ENCODE results near the gene MBTPS2.
"Not testable (repeated sequence)": the region's sequence is repeated elsewhere in the genome, so short reads cannot be mapped to it uniquely, and the experiment has no call there.

The MBTPS2 gene

GRCh38 chrX:21863241-21863640 is 23.8 kb downstream of the MBTPS2 start:
- H3K18ac ChIP-seq (ENCODE audit: low read length), result no peak overlapping the region
- no peak overlapping the region for H3K56ac ChIP-seq (ENCODE audit: low read length)
- no peak for DNase-seq
- no peak overlapping the region for H3K27ac ChIP-seq (ENCODE audit: low read depth, low read length)
- no peak overlapping the region for H2BK5ac ChIP-seq (ENCODE audit: low read length)
- H4K5ac ChIP-seq (ENCODE audit: low read length), result no peak overlapping the region
- H3K9ac ChIP-seq (ENCODE audit: low read length), result no peak overlapping the region
- H2BK15ac ChIP-seq (replicated peaks; ENCODE audit: low read depth), result no peak overlapping the region
- no peak overlapping the region for H2AK5ac ChIP-seq (ENCODE audit: low read length)
- H3K4ac ChIP-seq (ENCODE audit: low read depth, low read length), result no peak overlapping the region
- H3K23ac ChIP-seq (ENCODE audit: low read length), result no peak overlapping the region
- H3K36me3 ChIP-seq (ENCODE audit: control insufficient read depth, insufficient read depth, low read length), result no peaks in the 10 kb centered on the region
- no peaks in the 10 kb centered on the region for H3K27me3 ChIP-seq (ENCODE audit: insufficient read depth, low read length, poor library complexity)
- H3K79me2 ChIP-seq (ENCODE audit: control insufficient read depth, insufficient read depth, low read length), result no peaks in the 10 kb centered on the region
- H3K4me1 ChIP-seq (ENCODE audit: control insufficient read depth, low read depth, low read length), result no peaks in the 10 kb centered on the region
- H2BK120ac ChIP-seq (ENCODE audit: low read depth, low read length), result no peak overlapping the region
- no peaks in the 10 kb centered on the region for H3K79me1 ChIP-seq (ENCODE audit: low read length)
- WGBS (ENCODE audit: extremely low coverage, insufficient coverage, low lambda C conversion rate), result no CpG with 5 or more reads among the region's 1 CpG
- no peak overlapping the region for H3K4me3 ChIP-seq (ENCODE audit: low read length)
- H3K4me2 ChIP-seq (ENCODE audit: low read length), result no peak overlapping the region
- no peak overlapping the region for H4K8ac ChIP-seq (ENCODE audit: low read depth, low read length)

- no peak overlapping the region for H3K9ac ChIP-seq (ENCODE audit: low read length)
- no peak overlapping the region for H3K56ac ChIP-seq (ENCODE audit: low read length)
- no peak overlapping the region for H2BK15ac ChIP-seq (replicated peaks; ENCODE audit: low read depth)
- H3K27ac ChIP-seq (ENCODE audit: low read depth, low read length), result no peak overlapping the region
- no peak overlapping the region for H3K18ac ChIP-seq (ENCODE audit: low read length)
- H3K4ac ChIP-seq (ENCODE audit: low read depth, low read length), result no peak overlapping the region
- no peak overlapping the region for H2AK5ac ChIP-seq (ENCODE audit: low read length)
- no peak overlapping the region for H3K4me2 ChIP-seq (ENCODE audit: low read length)
- H2BK5ac ChIP-seq (ENCODE audit: low read length), result no peak overlapping the region
- no peaks in the 10 kb centered on the region for H3K79me2 ChIP-seq (ENCODE audit: control insufficient read depth, insufficient read depth, low read length)
- no peak overlapping the region for H3K4me3 ChIP-seq (ENCODE audit: low read length)
- no peak overlapping the region for H3K23ac ChIP-seq (ENCODE audit: low read length)
- no peaks in the 10 kb centered on the region for H3K79me1 ChIP-seq (ENCODE audit: low read length)
- no peak for DNase-seq
- no peaks in the 10 kb centered on the region for H3K27me3 ChIP-seq (ENCODE audit: insufficient read depth, low read length, poor library complexity)
- H3K4me1 ChIP-seq (ENCODE audit: control insufficient read depth, low read depth, low read length), result no peaks in the 10 kb centered on the region
- no peak overlapping the region for H4K8ac ChIP-seq (ENCODE audit: low read depth, low read length)
- no peak overlapping the region for H2BK120ac ChIP-seq (ENCODE audit: low read depth, low read length)
- no peaks in the 10 kb centered on the region for H3K36me3 ChIP-seq (ENCODE audit: control insufficient read depth, insufficient read depth, low read length)
- H4K5ac ChIP-seq (ENCODE audit: low read length), result no peak overlapping the region
Observed at GRCh38 chrX:21865436-21865835, 26.0 kb downstream of the MBTPS2 start.

GRCh38 chrX:21870494-21870893 is 31.1 kb downstream of the MBTPS2 start:
- H3K79me2 ChIP-seq (ENCODE audit: control insufficient read depth, insufficient read depth, low read length), result no peaks in the 10 kb centered on the region
- no CpG with 5 or more reads among the region's 1 CpG for WGBS (ENCODE audit: extremely low coverage, insufficient coverage, low lambda C conversion rate)
- H3K79me1 ChIP-seq (ENCODE audit: low read length), result no peaks in the 10 kb centered on the region
- no peak overlapping the region for H3K4me2 ChIP-seq (ENCODE audit: low read length)
- no peak overlapping the region for H3K27ac ChIP-seq (ENCODE audit: low read depth, low read length)
- H3K4ac ChIP-seq (ENCODE audit: low read depth, low read length), result no peak overlapping the region
- H3K36me3 ChIP-seq (ENCODE audit: control insufficient read depth, insufficient read depth, low read length), result no peaks in the 10 kb centered on the region
- no peak overlapping the region for H2AK5ac ChIP-seq (ENCODE audit: low read length)
- H3K4me3 ChIP-seq (ENCODE audit: low read length), result no peak overlapping the region
- no peak overlapping the region for H3K23ac ChIP-seq (ENCODE audit: low read length)
- H4K5ac ChIP-seq (ENCODE audit: low read length), result no peak overlapping the region
- H3K56ac ChIP-seq (ENCODE audit: low read length), result no peak overlapping the region
- no peaks in the 10 kb centered on the region for H3K27me3 ChIP-seq (ENCODE audit: insufficient read depth, low read length, poor library complexity)
- no peak overlapping the region for H3K9ac ChIP-seq (ENCODE audit: low read length)
- DNase-seq, result no peak
- no peak overlapping the region for H3K18ac ChIP-seq (ENCODE audit: low read length)
- H4K8ac ChIP-seq (ENCODE audit: low read depth, low read length), result no peak overlapping the region
- no peak overlapping the region for H2BK5ac ChIP-seq (ENCODE audit: low read length)
- no peak overlapping the region for H2BK120ac ChIP-seq (ENCODE audit: low read depth, low read length)
- no peaks in the 10 kb centered on the region for H3K4me1 ChIP-seq (ENCODE audit: control insufficient read depth, low read depth, low read length)
- no peak overlapping the region for H2BK15ac ChIP-seq (replicated peaks; ENCODE audit: low read depth)

GRCh38 chrX:21873063-21873775 is 33.8 kb downstream of the MBTPS2 start:
- Histone ChIP-seq H3K4me1 (ENCODE audit: control insufficient read depth, low read depth, low read length) (no peaks in the 10 kb centered on the region), H2BK5ac (ENCODE audit: low read length) (no peak overlapping the region), H2AK5ac (ENCODE audit: low read length) (no peak overlapping the region), H2BK120ac (ENCODE audit: low read depth, low read length) (no peak overlapping the region), H4K8ac (ENCODE audit: low read depth, low read length) (no peak overlapping the region), H3K4ac (ENCODE audit: low read depth, low read length) (no peak overlapping the region), H3K36me3 (ENCODE audit: control insufficient read depth, insufficient read depth, low read length) (no peaks in the 10 kb centered on the region), H3K56ac (ENCODE audit: low read length) (no peak overlapping the region), H3K79me2 (ENCODE audit: control insufficient read depth, insufficient read depth, low read length) (no peaks in the 10 kb centered on the region), H3K18ac (ENCODE audit: low read length) (no peak overlapping the region), H3K27ac (ENCODE audit: low read depth, low read length) (no peak overlapping the region), H3K23ac (ENCODE audit: low read length) (no peak overlapping the region), H3K27me3 (ENCODE audit: insufficient read depth, low read length, poor library complexity) (no peaks in the 10 kb centered on the region), H3K4me2 (ENCODE audit: low read length) (no peak overlapping the region), H4K5ac (ENCODE audit: low read length) (no peak overlapping the region), H3K79me1 (ENCODE audit: low read length) (no peaks in the 10 kb centered on the region), H2BK15ac (replicated peaks; ENCODE audit: low read depth) (no peak overlapping the region), H3K4me3 (ENCODE audit: low read length) (no peak overlapping the region), H3K9ac (ENCODE audit: low read length) (no peak overlapping the region)
- no peak for DNase-seq
- WGBS (ENCODE audit: extremely low coverage, insufficient coverage, low lambda C conversion rate), result no CpG with 5 or more reads among the region's 4 CpGs

GRCh38 chrX:21874182-21874581 is 34.8 kb downstream of the MBTPS2 start:
- not testable (repeated sequence) for H3K4me3 ChIP-seq (ENCODE audit: low read length); H3K36me3 ChIP-seq (ENCODE audit: control insufficient read depth, insufficient read depth, low read length); H3K56ac ChIP-seq (ENCODE audit: low read length); H3K4ac ChIP-seq (ENCODE audit: low read depth, low read length); H3K9ac ChIP-seq (ENCODE audit: low read length); H2BK5ac ChIP-seq (ENCODE audit: low read length); H3K18ac ChIP-seq (ENCODE audit: low read length); H2BK15ac ChIP-seq (replicated peaks; ENCODE audit: low read depth); H2AK5ac ChIP-seq (ENCODE audit: low read length); H3K79me1 ChIP-seq (ENCODE audit: low read length); H3K4me2 ChIP-seq (ENCODE audit: low read length); H3K23ac ChIP-seq (ENCODE audit: low read length); H3K27ac ChIP-seq (ENCODE audit: low read depth, low read length); H2BK120ac ChIP-seq (ENCODE audit: low read depth, low read length); DNase-seq; H3K27me3 ChIP-seq (ENCODE audit: insufficient read depth, low read length, poor library complexity); H3K4me1 ChIP-seq (ENCODE audit: control insufficient read depth, low read depth, low read length); H4K8ac ChIP-seq (ENCODE audit: low read depth, low read length); H3K79me2 ChIP-seq (ENCODE audit: control insufficient read depth, insufficient read depth, low read length); H4K5ac ChIP-seq (ENCODE audit: low read length)
- WGBS (ENCODE audit: extremely low coverage, insufficient coverage, low lambda C conversion rate), result no CpG with 5 or more reads among the region's 3 CpGs

- Histone ChIP-seq H3K9ac (ENCODE audit: low read length) (no peak overlapping the region), H2BK120ac (ENCODE audit: low read depth, low read length) (no peak overlapping the region)
Observed at GRCh38 chrX:21875013-21875412, 35.6 kb downstream of the MBTPS2 start.

More at GRCh38 chrX:21875013-21875412, 35.6 kb downstream of the MBTPS2 start:
- Histone ChIP-seq H2BK15ac (replicated peaks; ENCODE audit: low read depth) (no peak overlapping the region), H3K4me3 (ENCODE audit: low read length) (no peak overlapping the region), H4K5ac (ENCODE audit: low read length) (no peak overlapping the region), H3K18ac (ENCODE audit: low read length) (no peak overlapping the region), H3K56ac (ENCODE audit: low read length) (no peak overlapping the region), H3K27me3 (ENCODE audit: insufficient read depth, low read length, poor library complexity) (no peaks in the 10 kb centered on the region), H2AK5ac (ENCODE audit: low read length) (no peak overlapping the region), H3K79me1 (ENCODE audit: low read length) (no peaks in the 10 kb centered on the region), H3K36me3 (ENCODE audit: control insufficient read depth, insufficient read depth, low read length) (no peaks in the 10 kb centered on the region), H2BK5ac (ENCODE audit: low read length) (no peak overlapping the region), H3K4me1 (ENCODE audit: control insufficient read depth, low read depth, low read length) (no peaks in the 10 kb centered on the region), H3K79me2 (ENCODE audit: control insufficient read depth, insufficient read depth, low read length) (no peaks in the 10 kb centered on the region), H3K4ac (ENCODE audit: low read depth, low read length) (no peak overlapping the region), H3K4me2 (ENCODE audit: low read length) (no peak overlapping the region), H3K23ac (ENCODE audit: low read length) (no peak overlapping the region), H4K8ac (ENCODE audit: low read depth, low read length) (no peak overlapping the region), H3K27ac (ENCODE audit: low read depth, low read length) (no peak overlapping the region)
- DNase-seq, result no peak
- no CpG with 5 or more reads among the region's 1 CpG for WGBS (ENCODE audit: extremely low coverage, insufficient coverage, low lambda C conversion rate)
